Subcutaneous abdominal adipose tissue (tissue), 5 donors: ENCODE data around the gene ZNF516.

Experiments
- H3K27ac ChIP-seq: one replicate; pipeline ENCODE4 v1.7.0; 2013; ENCODE audit warnings: low read depth, mild to moderate bottlenecking, inconsistent platforms, low read length, moderate library complexity
- H3K27me3 ChIP-seq, 5 donors: one replicate each; pipeline ENCODE4 v1.7.0; 2013; ENCODE audit warnings: low read length in 5 of 5, inconsistent platforms in 1 of 5; ENCODE audit not compliant: control insufficient read depth in 5 of 5, insufficient read depth in 4 of 5
- H3K36me3 ChIP-seq, 5 donors: one replicate each; pipeline ENCODE4 v1.7.0; 2013; ENCODE audit warnings: low read length in 5 of 5; ENCODE audit not compliant: control insufficient read depth in 5 of 5, insufficient read depth in 5 of 5
- H3K4me1 ChIP-seq, 5 donors: one replicate each; pipeline ENCODE4 v1.7.0; 2013; ENCODE audit warnings: low read length in 5 of 5, mild to moderate bottlenecking in 3 of 5, moderate library complexity in 1 of 5; ENCODE audit not compliant: control insufficient read depth in 5 of 5, insufficient read depth in 5 of 5
- H3K4me3 ChIP-seq, 5 donors: one replicate each; pipeline ENCODE4 v1.7.0; 2013; ENCODE audit warnings: low read length in 5 of 5, low read depth in 1 of 5
- H3K9ac ChIP-seq, 5 donors: one replicate each; pipeline ENCODE4 v1.7.0; 2013; ENCODE audit warnings: low read length in 5 of 5, mild to moderate bottlenecking in 4 of 5, moderate library complexity in 3 of 5
- H3K9me3 ChIP-seq, 5 donors: one replicate each; pipeline ENCODE4 v1.7.0; 2013; ENCODE audit warnings: low read length in 5 of 5; ENCODE audit not compliant: control insufficient read depth in 5 of 5
- donor health status: healthy.
- donor health status: healthy.
- donor health status: healthy.
- donor health status: healthy.
- donor health status: healthy.

Gene ZNF516

DNA sequence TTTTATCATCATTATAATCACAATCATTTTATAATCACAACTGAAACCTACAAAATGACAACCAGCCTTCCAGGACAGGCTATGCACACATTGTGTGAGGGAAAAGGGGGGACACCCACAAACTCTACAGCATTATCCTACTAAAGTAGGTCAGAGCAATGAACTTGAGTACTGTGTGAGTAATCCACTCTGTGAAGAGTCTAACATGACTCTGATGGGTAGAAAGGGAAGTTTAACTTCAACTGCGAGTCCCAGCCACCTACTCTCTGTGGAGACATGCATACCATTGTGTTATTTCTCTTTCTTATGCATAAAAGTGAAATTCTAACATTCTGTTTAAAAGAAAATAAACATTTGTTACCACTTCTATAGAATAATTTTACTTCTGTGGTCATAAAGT, 177.9 kb downstream of the ZNF516 start:
- no peaks in the 10 kb centered on the region for H3K27me3 ChIP-seq
- no peak overlapping the region for H3K9ac ChIP-seq
- H3K4me1 ChIP-seq = no peaks in the 10 kb centered on the region
- H3K4me3 ChIP-seq = no peak overlapping the region
- H3K36me3 ChIP-seq = no peaks in the 10 kb centered on the region
- no peak overlapping the region for H3K27ac ChIP-seq
- H3K9me3 ChIP-seq = no peaks in the 10 kb centered on the region

DNA sequence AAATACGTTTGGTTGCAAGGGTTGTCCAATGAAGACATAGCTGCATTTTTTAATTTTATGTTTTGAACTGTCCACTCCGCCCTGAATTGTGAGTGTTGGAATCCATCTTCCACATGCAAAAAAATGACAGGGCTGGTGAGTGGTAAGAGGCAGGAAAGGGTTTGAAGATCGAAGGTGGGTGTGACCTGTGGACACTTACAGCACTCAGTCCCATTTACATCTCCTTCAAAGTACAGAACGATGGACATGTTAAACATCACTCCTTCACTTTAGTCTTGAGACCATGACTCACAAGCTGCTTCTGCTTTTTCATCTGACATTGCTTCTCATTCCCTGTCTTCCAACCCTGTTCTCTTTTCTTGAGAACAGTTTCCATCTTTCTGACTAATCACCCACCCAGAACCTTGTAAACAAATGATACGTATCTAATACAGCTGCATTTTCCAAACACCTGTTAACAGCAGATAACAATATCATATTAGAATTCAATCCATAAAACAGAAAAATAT, 179.3 kb downstream of the ZNF516 start:
- Histone ChIP-seq H3K36me3 (no peaks in the 10 kb centered on the region), H3K27ac (no peak overlapping the region), H3K4me1 (no peaks in the 10 kb centered on the region), H3K4me3 (no peak overlapping the region), H3K9ac (no peak overlapping the region), H3K27me3 (no peaks in the 10 kb centered on the region), H3K9me3 (no peaks in the 10 kb centered on the region)

DNA sequence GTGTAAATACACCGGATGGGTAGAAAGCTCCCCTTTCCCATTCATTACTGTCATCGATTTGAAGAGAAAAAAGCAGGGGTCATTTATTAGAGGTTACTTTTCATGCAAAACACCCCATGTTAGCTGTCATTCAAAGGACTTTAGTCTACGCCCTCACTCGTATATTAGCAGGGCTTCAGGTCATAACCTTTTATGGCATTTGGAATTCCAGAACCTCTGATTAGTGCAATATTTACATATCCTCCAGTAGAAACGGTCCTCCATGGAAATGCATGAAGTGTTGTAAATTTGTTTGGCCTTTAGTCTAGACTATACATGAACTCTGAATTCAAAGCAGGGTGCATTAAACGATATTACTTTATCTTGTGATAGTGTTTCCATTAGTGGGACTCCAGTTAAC, 180.5 kb downstream of the ZNF516 start:
- H3K27me3 ChIP-seq = no peaks in the 10 kb centered on the region
- no peaks in the 10 kb centered on the region for H3K36me3 ChIP-seq
- H3K9me3 ChIP-seq = no peaks in the 10 kb centered on the region

DNA sequence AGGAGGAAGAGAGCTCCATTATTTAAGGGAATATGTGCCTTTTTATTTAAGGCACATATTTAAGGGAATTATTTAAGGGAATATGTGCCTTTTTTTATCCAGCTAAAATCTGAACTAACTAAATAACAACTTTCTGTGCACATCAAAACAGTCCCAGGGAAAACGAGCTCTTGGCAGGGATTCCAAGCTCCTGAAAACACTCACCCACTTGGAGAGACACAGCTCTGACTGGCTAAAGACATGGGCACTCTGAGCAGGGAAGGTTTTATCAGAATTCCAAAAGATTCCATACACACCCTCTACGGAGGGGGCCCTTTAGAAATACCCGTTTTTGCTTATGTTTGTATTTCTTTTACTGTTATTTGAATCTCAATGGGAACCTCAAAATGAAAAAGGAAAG, 181.0 kb downstream of the ZNF516 start:
- H3K4me3 ChIP-seq = no peak overlapping the region
- no peaks in the 10 kb centered on the region for H3K27me3 ChIP-seq
- H3K36me3 ChIP-seq = no peaks in the 10 kb centered on the region
- no peaks in the 10 kb centered on the region for H3K9me3 ChIP-seq
- H3K9ac ChIP-seq = no peak overlapping the region
- H3K27ac ChIP-seq = no peak overlapping the region
- no peaks in the 10 kb centered on the region for H3K4me1 ChIP-seq

More for the DNA sequence above, 180.5 kb downstream of the ZNF516 start:
- H3K27ac ChIP-seq = no peak overlapping the region
- H3K4me1 ChIP-seq = no peaks in the 10 kb centered on the region
- no peak overlapping the region for H3K9ac ChIP-seq
- no peak overlapping the region for H3K4me3 ChIP-seq
